ENCODE measurements around the gene CCL1.

GRCh38 chr17:34352191-34352590 lies 10.8 kb downstream of the CCL1 start:
- TF ChIP-seq KAT7 (CRISPR knock-in tag; IDR thresholded peaks at IDR 0.05; ENCODE audit: borderline replicate concordance) (no peak), NR3C1 (CRISPR knock-in tag; conservative IDR thresholded peaks at IDR 0.05; ENCODE audit: low read depth) (no peak), ZBTB43 (CRISPR knock-in tag; IDR thresholded peaks at IDR 0.05) (no peak)
- TF ChIP-seq, protein P1, sequence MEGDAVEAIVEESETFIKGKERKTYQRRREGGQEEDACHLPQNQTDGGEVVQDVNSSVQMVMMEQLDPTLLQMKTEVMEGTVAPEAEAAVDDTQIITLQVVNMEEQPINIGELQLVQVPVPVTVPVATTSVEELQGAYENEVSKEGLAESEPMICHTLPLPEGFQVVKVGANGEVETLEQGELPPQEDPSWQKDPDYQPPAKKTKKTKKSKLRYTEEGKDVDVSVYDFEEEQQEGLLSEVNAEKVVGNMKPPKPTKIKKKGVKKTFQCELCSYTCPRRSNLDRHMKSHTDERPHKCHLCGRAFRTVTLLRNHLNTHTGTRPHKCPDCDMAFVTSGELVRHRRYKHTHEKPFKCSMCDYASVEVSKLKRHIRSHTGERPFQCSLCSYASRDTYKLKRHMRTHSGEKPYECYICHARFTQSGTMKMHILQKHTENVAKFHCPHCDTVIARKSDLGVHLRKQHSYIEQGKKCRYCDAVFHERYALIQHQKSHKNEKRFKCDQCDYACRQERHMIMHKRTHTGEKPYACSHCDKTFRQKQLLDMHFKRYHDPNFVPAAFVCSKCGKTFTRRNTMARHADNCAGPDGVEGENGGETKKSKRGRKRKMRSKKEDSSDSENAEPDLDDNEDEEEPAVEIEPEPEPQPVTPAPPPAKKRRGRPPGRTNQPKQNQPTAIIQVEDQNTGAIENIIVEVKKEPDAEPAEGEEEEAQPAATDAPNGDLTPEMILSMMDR (IDR thresholded peaks at IDR 0.05): no peak
- TF ChIP-seq, protein P2, sequence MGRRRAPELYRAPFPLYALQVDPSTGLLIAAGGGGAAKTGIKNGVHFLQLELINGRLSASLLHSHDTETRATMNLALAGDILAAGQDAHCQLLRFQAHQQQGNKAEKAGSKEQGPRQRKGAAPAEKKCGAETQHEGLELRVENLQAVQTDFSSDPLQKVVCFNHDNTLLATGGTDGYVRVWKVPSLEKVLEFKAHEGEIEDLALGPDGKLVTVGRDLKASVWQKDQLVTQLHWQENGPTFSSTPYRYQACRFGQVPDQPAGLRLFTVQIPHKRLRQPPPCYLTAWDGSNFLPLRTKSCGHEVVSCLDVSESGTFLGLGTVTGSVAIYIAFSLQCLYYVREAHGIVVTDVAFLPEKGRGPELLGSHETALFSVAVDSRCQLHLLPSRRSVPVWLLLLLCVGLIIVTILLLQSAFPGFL (CRISPR knock-in tag; IDR thresholded peaks at IDR 0.05; ENCODE audit: borderline replicate concordance): no peak

All from WTC11 (cell line).